ENCODE measurements around the gene JMJD1C.
"Not testable (repeated sequence)": the region's sequence is repeated elsewhere in the genome, so short reads cannot be mapped to it uniquely, and the experiment has no call there.

The JMJD1C gene

GRCh38 chr10:63161592-63161991 lies 304.2 kb downstream of the JMJD1C start:
- DNase-seq: no peak

GRCh38 chr10:63157845-63158624 lies 307.7 kb downstream of the JMJD1C start:
- DNase-seq: peak; percentile 80

GRCh38 chr10:63156236-63156635 lies 309.5 kb downstream of the JMJD1C start:
- DNase-seq: no peak

GRCh38 chr10:63155388-63156020 lies 310.3 kb downstream of the JMJD1C start:
- no peak for DNase-seq

- no peak for DNase-seq
Measured at GRCh38 chr10:63154546-63155387, 311.0 kb downstream of the JMJD1C start.

- not testable (repeated sequence) for DNase-seq
Measured at GRCh38 chr10:63153868-63154545, 311.8 kb downstream of the JMJD1C start.

GRCh38 chr10:63150745-63151144 lies 315.0 kb downstream of the JMJD1C start:
- no peak for DNase-seq

- DNase-seq: no peak
Measured at GRCh38 chr10:63146503-63146902, 319.3 kb downstream of the JMJD1C start.

GRCh38 chr10:63145782-63146181 lies 320.0 kb downstream of the JMJD1C start:
- no peak for DNase-seq

- no peak for DNase-seq
Measured at GRCh38 chr10:63143987-63144386, 321.8 kb downstream of the JMJD1C start.

GRCh38 chr10:63142136-63142535 lies 323.6 kb downstream of the JMJD1C start:
- no peak for DNase-seq

GRCh38 chr10:63140077-63140476 lies 325.7 kb downstream of the JMJD1C start:
- DNase-seq: no peak

- no peak for DNase-seq
Measured at GRCh38 chr10:63137306-63137705, 328.5 kb downstream of the JMJD1C start.

GRCh38 chr10:63133821-63134557 lies 331.8 kb downstream of the JMJD1C start:
- peak; percentile 47 for DNase-seq

GRCh38 chr10:63133056-63133820 lies 332.5 kb downstream of the JMJD1C start, which contains the start of gene NRBF2:
Gene NRBF2 (plus strand): TSS chr10:63133328. CDS start chr10:63133471, 143 bp downstream.
- peak; percentile 98 for DNase-seq

GRCh38 chr10:63132651-63133055 lies 333.1 kb downstream of the JMJD1C start:
- no peak for DNase-seq

GRCh38 chr10:63129888-63130287 lies 335.9 kb downstream of the JMJD1C start:
- peak; percentile 30 for DNase-seq

GRCh38 chr10:63128443-63128842 lies 337.3 kb downstream of the JMJD1C start:
- peak; percentile 26 for DNase-seq

GRCh38 chr10:63125459-63125858 lies 340.3 kb downstream of the JMJD1C start:
- no peak for DNase-seq

- no peak for DNase-seq
Measured at GRCh38 chr10:63123727-63124362, 341.9 kb downstream of the JMJD1C start.

All from fibroblast of skin of back (primary cell).